22Rv1 (cell line): ENCODE data around the gene BLOC1S6.

Experiments used
- ZFX ChIP-seq: fragments of 450-650 bp; IDR thresholded peaks from 2 replicates; pipeline ENCODE4 v1.6.1; 2017; ENCODE audit warnings: antibody characterized with exemption, borderline replicate concordance
- TF ChIP-seq, protein P1 (sequence below): fragments of 450-650 bp; IDR thresholded peaks from 2 replicates; pipeline ENCODE4 v1.5.1; 2017; ENCODE audit warnings: mild to moderate bottlenecking

DNA sequence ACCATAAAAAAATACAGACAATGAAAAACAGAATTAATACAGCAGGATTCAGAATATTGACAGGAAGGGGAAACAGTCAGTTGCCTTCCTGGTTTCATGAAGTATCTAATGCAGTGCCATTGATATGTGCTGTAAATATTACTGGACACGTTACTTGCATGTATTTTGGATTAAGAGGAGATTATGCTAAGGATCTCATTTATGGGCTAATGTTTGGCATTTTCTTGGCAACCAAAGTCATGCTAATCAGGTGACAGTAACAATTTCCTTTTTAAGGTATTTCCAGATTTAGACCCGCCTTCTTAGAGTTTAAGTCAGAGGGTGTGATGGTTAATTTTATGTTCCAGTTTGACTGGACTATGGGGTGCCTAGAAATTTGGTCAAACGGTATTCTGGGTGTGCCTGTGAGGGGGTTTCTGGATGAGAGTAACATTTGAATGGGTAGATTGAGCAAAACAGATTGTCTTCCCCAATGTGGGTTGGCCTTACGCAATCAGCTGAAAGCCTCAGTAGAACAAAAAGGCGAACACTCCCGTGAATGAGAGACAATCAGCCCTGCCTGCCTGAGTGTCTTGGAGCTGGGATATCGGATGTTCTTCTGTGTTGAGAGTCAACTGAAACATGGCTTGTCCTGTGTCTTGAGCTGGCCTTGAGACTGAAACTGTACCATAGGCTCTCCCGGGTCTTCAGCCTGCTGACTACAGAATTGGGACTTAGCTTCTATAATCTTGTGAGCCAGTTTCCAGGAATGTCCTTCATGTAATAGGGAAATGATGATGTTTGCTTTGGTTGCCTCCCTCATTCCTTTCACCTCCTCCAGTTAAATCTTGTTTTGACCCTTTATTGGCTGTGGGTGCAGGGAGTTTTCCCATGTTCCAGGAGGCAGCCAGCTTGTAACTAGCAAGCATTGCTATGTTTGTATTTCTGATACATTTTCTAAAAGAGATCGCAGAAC is 58.1 kb downstream of the BLOC1S6 start:
- TF ChIP-seq, protein P1, sequence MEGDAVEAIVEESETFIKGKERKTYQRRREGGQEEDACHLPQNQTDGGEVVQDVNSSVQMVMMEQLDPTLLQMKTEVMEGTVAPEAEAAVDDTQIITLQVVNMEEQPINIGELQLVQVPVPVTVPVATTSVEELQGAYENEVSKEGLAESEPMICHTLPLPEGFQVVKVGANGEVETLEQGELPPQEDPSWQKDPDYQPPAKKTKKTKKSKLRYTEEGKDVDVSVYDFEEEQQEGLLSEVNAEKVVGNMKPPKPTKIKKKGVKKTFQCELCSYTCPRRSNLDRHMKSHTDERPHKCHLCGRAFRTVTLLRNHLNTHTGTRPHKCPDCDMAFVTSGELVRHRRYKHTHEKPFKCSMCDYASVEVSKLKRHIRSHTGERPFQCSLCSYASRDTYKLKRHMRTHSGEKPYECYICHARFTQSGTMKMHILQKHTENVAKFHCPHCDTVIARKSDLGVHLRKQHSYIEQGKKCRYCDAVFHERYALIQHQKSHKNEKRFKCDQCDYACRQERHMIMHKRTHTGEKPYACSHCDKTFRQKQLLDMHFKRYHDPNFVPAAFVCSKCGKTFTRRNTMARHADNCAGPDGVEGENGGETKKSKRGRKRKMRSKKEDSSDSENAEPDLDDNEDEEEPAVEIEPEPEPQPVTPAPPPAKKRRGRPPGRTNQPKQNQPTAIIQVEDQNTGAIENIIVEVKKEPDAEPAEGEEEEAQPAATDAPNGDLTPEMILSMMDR, result no peak
- TF ChIP-seq ZFX, result no peak
